Testis (tissue), 3 donors: ENCODE results near the gene MACF1. TPM values are rescaled to one million over a fixed set of nuclear protein-coding genes. Genes with fewer than 3 reads are reported as not detected.

Source experiments
- DNase-seq: peaks from one replicate; pipeline ENCODE4 v3.0.0-alpha.2; 2019
- H3K27ac ChIP-seq, 2 donors: fragments of 200-600 bp; sonication (generic); one replicate each; pipeline ENCODE4 v1.5.1; 2019
- H3K27me3 ChIP-seq: fragments of 200-600 bp; sonication (generic); one replicate; pipeline ENCODE4 v1.5.1; 2019
- H3K36me3 ChIP-seq: fragments of 200-600 bp; sonication (generic); one replicate; pipeline ENCODE4 v1.5.1; 2017; ENCODE audit warnings: low read depth; ENCODE audit errors: missing control alignments
- H3K4me1 ChIP-seq: fragments of 200-600 bp; sonication (generic); one replicate; pipeline ENCODE4 v1.5.1; 2019
- H3K4me3 ChIP-seq, 2 donors: fragments of 200-600 bp; sonication (generic); one replicate each; pipeline ENCODE4 v1.5.1; 2017 to 2019
- H3K9me3 ChIP-seq: fragments of 200-600 bp; sonication (generic); one replicate; pipeline ENCODE4 v1.5.1; 2017
- POLR2A ChIP-seq: fragments of 450-650 bp; IDR thresholded peaks from one replicate; pipeline ENCODE4 v1.6.1; 2017; ENCODE audit warnings: antibody characterized with exemption, mild to moderate bottlenecking, moderate library complexity
- WGBS, 2 donors: methylation state at CpG; one replicate each; pipeline ENCODE4 v1.1.5; 2018; 5-methylcytosine and 5-hydroxymethylcytosine counted together
- intact Hi-C: fragments of 100-400 bp; cut with DNase I; formaldehyde crosslinking; loops from one replicate; pipeline ENCODE4 v1.15.1; 2023; ENCODE audit warnings: low total_unique reads
- polyA plus RNA-seq: library from polyadenylated mRNA; stranded (reverse); fragments of 350-450 nt; fragmentation: Illumina TruSeq; extraction: RNeasy Lipid Tissue Mini Kit (QIAGEN cat#74804); gene quantifications from one replicate; pipeline ENCODE4 v1.2.3, GENCODE V29; 2014; ENCODE audit warnings: low read depth, low replicate concordance; ENCODE audit not compliant: insufficient read depth
- total RNA-seq, 2 donors: library from RNA; depleted of rRNA; stranded (reverse); fragments of >200 nt; gene quantifications; one replicate each; pipeline ENCODE4 v1.2.3, GENCODE V29; 2016
- TF ChIP-seq, protein P1 (sequence below), 3 experiments: fragments of 450-650 bp in 2 of 3; fragments of 200-600 bp in 1 of 3; sonication (generic) in 1 of 3; IDR thresholded peaks; one replicate each; pipeline ENCODE4 v1.5.1; 2016 to 2019; ENCODE audit warnings: antibody characterized with exemption in 3 of 3, mild to moderate bottlenecking in 2 of 3, moderate library complexity in 1 of 3

The MACF1 gene
- total and polyA plus RNA-seq, 3 donors from 2014 or later, result 136 to 494 (median 422) TPM

DNA sequence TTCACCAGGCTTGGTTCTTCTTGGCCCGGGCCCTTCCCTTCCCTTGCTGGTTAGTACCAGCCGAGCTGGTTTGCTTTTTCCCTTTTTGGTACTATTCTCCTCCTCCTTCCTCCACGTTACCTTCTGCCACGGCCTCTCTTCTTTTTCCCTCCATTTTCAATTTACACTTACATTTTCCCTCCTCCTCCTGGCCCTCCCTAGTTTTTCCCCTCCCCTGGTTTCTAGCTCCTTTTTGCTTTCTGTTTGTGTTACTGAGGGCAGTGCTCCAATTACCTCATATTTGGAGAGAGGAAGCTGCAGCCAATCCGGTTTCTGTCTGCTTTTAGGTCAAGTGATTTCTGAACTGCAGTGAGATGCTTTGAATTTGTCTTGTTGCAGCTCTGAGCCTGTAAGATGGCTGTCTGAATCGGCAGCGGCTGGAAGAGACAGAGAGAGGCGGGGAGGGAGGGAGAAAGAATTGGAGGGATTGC, 63.7 kb downstream of the MACF1 start:
- Histone ChIP-seq H3K27ac (peak overlapping the region; percentile 59 to 71), H3K36me3 (no peaks in the 10 kb centered on the region), H3K4me1 (peaks cover 35% of the 10 kb centered on the region), H3K4me3 (peak overlapping the region in 1 of 2 donors; percentile 27), H3K9me3 (no peaks in the 10 kb centered on the region), H3K27me3 (no peaks in the 10 kb centered on the region)
- 24 to 32% methylated on average over 8 of the region's 8 CpGs for WGBS, 2 donors
- intact Hi-C loops, result no loop called here
- DNase-seq, result peak; percentile 63
- TF ChIP-seq, protein P1, sequence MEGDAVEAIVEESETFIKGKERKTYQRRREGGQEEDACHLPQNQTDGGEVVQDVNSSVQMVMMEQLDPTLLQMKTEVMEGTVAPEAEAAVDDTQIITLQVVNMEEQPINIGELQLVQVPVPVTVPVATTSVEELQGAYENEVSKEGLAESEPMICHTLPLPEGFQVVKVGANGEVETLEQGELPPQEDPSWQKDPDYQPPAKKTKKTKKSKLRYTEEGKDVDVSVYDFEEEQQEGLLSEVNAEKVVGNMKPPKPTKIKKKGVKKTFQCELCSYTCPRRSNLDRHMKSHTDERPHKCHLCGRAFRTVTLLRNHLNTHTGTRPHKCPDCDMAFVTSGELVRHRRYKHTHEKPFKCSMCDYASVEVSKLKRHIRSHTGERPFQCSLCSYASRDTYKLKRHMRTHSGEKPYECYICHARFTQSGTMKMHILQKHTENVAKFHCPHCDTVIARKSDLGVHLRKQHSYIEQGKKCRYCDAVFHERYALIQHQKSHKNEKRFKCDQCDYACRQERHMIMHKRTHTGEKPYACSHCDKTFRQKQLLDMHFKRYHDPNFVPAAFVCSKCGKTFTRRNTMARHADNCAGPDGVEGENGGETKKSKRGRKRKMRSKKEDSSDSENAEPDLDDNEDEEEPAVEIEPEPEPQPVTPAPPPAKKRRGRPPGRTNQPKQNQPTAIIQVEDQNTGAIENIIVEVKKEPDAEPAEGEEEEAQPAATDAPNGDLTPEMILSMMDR (IDR thresholded peaks at IDR 0.05), result no peak
- no peak for TF ChIP-seq POLR2A

DNA sequence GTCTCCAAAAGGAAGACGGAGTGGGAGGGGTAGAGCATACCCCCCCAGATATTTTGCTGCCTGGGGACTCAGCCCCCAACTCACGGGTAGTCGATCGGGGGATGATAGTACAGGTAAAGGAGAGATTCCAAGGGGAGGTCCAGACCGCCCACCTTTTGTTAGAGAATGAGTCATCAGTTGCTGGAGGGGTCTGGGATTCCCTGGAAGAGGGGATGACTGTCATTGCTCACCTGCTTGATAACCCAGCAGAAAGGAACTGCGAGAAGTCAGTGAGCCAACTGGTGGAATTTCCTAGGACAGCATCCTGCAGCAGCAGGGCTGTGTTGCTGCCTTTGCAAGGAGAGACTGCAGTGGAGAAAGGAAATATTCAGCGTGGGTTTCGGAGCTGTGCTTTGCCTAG, 64.4 kb downstream of the MACF1 start:
- peaks cover 35% of the 10 kb centered on the region for H3K4me1 ChIP-seq
- no peak for DNase-seq
- no peaks in the 10 kb centered on the region for H3K27me3 ChIP-seq
- intact Hi-C loops, result no loop called here
- peak overlapping the region in 1 of 2 donors; percentile 27 for H3K4me3 ChIP-seq
- peak overlapping the region in 1 of 2 donors; percentile 59 for H3K27ac ChIP-seq
- no peaks in the 10 kb centered on the region for H3K36me3 ChIP-seq
- no peak for TF ChIP-seq POLR2A
- no peaks in the 10 kb centered on the region for H3K9me3 ChIP-seq
- WGBS, 2 donors, result 56 to 62% methylated on average over 8 of the region's 8 CpGs

DNA sequence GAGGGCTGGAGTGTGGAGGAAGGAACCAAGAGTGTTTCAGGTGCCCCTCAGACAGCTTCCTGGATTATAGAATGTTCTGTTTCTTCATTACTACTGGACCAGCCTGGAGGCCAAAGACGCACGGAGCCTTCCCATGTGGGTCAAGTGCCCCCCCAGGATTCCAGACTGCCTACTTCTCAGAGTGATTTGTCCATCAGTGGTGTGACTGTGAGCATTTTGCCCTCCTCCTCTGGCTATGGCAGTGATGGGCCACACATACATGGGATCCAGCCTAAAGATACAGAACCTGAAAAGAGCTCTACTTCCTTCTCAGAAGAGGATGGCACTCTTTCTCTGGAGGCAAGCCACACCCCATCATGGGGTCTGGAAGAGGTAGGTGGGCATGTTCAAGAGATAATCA, 64.9 kb downstream of the MACF1 start:
- H3K9me3 ChIP-seq, result no peaks in the 10 kb centered on the region
- H3K4me1 ChIP-seq, result peaks cover 35% of the 10 kb centered on the region
- TF ChIP-seq, protein P1 (IDR thresholded peaks at IDR 0.05), result no peak
- no peak for TF ChIP-seq POLR2A
- no peak overlapping the region for H3K27ac ChIP-seq
- no peak overlapping the region for H3K4me3 ChIP-seq
- WGBS, 2 donors, result 56 to 65% methylated on average over 2 of the region's 2 CpGs
- DNase-seq, result no peak
- intact Hi-C loops, result no loop called here
- H3K27me3 ChIP-seq, result no peaks in the 10 kb centered on the region
- H3K36me3 ChIP-seq, result no peaks in the 10 kb centered on the region

DNA sequence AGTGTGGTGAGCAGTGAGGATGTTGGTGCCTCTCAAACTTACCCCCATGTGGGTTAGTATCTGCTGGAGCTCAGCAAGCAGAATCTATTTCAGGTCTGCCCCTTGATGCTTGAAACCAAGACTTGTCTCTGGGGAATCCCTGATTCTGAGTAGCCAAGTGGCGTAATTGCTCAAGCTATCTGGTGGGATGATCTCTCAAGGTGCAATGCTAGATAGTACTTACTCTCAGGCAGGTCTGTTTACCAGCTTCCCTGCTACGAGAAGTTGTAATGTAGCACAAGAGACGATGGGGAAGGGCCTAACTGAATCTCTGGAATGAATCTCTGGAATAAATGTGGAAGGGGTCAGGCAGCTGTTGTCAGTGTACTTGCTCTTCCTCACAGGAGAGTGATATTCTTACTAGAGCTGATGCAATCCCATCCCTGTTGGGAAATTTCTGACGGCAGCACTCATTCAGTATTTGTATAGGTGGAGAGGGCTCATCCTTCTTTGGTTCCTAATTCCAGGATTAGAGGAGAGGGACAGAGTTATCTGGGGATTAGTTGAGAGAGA, 65.4 kb downstream of the MACF1 start:
- Histone ChIP-seq H3K9me3 (no peaks in the 10 kb centered on the region), H3K27ac (no peak overlapping the region), H3K27me3 (no peaks in the 10 kb centered on the region), H3K4me3 (no peak overlapping the region), H3K36me3 (no peaks in the 10 kb centered on the region), H3K4me1 (peaks cover 35% of the 10 kb centered on the region)
- no peak for DNase-seq
- no peak for TF ChIP-seq POLR2A
- TF ChIP-seq, protein P1 (IDR thresholded peaks at IDR 0.05), result no peak
- intact Hi-C loops, result no loop called here
- WGBS, 2 donors, result 60 to 82% methylated on average over 4 of the region's 4 CpGs

DNA sequence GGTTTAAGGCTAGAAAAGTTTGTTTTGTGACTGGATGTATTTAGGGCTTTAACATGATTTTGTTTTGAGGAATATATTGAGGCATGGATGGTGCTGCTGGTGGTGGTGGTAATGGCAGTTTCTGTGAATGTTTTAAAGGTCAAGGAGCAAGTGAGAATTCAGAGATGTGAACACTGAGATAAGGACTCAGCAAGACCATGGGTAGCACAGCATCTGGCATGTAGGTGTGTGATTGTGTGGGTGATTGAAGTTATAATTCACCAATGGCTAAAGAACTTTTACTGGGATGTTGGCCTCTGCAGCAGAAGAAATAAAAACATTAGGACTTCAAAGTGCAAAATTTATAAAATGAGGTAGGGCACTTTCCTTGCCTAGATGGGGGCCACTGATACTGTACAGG, 65.9 kb downstream of the MACF1 start:
- TF ChIP-seq POLR2A, result no peak
- TF ChIP-seq, protein P1 (IDR thresholded peaks at IDR 0.05), result no peak
- intact Hi-C loops, result no loop called here
- Histone ChIP-seq H3K27ac (no peak overlapping the region), H3K4me3 (no peak overlapping the region), H3K9me3 (no peaks in the 10 kb centered on the region), H3K27me3 (no peaks in the 10 kb centered on the region), H3K36me3 (no peaks in the 10 kb centered on the region), H3K4me1 (peaks cover 35% of the 10 kb centered on the region)
- DNase-seq, result no peak
